ENCODE data around the gene UBR2.
"Not testable (repeated sequence)": the region's sequence is repeated elsewhere in the genome, so short reads cannot be mapped to it uniquely, and the experiment has no call there.

Gene UBR2

DNA sequence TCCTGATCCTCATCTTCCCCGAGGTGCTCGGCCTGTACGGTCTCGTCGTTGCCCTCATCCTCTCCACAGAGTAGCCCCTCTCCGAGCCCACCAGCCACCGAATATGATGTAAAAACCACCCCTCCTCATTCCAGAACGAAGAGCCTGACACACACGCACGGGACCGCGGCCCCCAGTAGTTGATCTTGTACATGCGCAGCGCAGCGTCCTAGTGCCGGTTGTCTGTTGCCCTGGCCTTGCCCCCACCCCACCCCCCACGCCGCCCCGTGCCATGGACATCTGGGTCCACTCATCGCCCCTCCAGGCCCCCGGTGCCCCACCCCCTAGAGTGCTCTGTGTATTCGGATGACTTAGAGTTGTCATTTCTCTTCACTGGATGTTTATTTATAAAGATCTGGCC, 163.8 kb downstream of the UBR2 start:
- DNase-seq (ENCODE audit: low read depth) = no peak

DNA sequence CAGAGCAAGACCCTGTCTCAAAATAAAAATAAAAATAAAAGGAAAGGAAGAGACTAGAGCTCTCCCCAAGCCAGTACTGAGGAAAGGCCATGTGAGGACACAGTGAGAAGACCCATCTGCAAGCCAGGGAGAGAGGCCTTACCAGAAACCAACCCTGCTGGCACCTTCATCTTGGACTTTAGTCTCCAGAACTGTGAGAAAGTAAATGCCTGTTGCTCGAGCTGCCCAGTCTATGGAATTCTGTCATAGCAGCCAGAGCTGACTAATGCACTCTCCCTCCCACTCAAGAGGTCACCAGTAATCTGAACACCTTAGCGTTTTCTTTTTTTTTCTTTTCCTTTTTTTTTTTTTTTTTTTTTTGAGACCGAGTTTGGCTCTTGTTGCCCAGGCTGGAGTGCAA, 165.9 kb downstream of the UBR2 start:
- DNase-seq (ENCODE audit: low read depth) = no peak

DNA sequence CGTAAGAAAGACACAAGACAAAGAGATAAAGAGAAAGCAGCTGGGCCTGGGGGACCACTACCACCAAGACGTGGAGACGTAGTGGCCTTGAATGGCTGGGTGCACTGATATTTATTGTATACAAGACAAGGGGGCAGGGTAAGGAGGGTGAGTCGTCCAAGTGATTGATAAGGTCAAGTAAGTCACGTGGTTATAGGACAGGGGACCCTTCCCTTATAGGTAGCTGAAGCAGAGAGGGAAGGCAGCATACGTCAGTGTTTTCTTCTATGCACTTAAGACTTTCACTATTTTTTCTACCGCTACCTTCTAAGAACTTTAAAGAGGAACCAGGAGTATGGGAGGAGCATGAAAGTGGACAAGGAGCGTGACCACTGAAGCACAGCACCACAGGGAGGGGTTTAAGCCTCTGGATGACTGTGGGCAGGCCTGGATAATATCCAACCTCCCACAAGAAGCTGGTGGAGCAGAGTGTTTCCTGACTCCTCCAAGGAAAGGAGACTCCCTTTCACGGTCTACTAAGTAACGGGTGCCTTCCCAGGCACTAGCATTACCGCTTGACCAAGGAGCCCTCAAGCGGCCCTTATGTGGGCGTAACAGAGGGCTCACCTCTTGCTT, 170.1 kb downstream of the UBR2 start:
- DNase-seq (ENCODE audit: low read depth) = not testable (repeated sequence)

DNA sequence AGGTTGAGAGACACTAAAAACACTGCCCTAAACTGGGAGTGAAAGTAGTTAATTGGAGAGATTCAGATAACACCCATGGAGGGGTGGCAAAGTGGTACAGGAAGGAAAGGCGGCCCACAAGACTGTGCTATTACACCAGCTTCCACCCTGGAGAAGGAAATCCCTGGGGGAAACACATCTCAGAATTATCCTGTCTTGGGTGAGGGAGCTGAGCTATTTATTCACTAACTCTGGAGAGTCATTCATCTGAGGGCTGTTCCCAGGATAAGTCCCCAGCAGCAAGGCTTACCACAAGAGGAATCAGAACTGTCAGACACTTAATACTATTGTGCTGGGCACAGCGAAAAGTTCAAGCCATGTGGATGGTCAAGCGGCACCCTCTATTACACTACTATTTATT, 172.1 kb downstream of the UBR2 start:
- no peak for DNase-seq (ENCODE audit: low read depth)

DNA sequence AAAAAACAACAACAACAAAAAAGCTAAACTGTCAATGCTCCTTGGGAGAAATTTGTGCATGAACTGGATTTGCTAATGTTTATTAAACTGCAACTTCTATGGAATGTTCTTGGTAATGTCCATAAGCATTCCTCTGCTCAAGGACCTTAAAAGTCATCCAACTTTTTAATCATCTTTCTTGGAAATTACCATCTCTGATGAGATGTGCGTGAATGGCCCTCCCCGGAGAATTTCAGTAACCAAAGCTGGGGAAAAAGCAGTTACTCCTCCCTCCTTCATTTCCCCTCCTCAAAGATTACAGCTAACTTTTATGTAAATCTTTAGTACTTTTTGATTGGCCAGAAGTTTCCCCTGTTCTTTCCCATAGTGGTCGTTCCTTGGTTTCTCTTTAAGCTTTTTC, 176.9 kb downstream of the UBR2 start:
- no peak for DNase-seq (ENCODE audit: low read depth)

DNA sequence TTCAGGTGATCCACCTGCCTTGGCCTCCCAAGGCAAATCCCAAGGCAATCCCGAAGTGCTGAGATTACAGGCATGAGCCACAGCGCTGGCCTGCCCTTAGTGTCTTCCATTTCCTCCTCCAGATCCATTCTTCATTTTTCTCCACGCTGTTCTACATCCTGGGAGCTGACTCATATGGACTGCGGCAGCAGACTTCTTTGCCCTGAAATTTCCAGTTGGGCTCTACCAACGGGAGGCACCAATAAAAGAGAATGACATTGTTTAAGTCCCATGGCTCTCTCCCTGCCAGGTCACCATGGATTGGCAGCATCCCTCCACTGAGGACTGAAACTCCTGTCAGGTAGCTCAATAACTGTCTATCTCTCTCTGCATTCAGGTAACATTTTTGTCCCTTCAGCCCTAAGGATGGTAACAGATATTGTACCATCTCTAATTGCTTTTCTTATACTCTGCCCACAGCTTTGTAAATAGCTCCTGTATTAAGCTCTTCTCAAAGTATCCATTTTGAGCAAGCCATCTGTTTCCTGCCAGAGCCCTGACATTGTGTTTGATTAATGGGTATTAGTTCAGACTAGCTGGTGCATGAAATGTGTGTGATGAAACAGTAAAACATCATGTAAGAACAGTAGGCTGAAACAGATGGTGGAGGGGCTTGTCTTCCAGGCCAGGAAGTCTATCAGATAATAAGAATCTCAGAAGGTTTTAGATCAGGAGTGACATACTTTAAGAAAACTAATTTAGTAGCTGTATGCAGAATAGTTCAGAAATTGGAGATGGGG, 178.5 kb downstream of the UBR2 start:
- DNase-seq (ENCODE audit: low read depth) = no peak

All from fibroblast of the conjunctiva (primary cell).